ENCODE data around the gene TRIO. TPM values are rescaled to one million over a fixed set of nuclear protein-coding genes. Genes with fewer than 3 reads are reported as not detected.
A peak's percentile ranks its signal among the peaks of the same experiment; 100 is the strongest.

Gene TRIO
- total RNA-seq, 1 donor from 2014 or later: 148 TPM

DNA sequence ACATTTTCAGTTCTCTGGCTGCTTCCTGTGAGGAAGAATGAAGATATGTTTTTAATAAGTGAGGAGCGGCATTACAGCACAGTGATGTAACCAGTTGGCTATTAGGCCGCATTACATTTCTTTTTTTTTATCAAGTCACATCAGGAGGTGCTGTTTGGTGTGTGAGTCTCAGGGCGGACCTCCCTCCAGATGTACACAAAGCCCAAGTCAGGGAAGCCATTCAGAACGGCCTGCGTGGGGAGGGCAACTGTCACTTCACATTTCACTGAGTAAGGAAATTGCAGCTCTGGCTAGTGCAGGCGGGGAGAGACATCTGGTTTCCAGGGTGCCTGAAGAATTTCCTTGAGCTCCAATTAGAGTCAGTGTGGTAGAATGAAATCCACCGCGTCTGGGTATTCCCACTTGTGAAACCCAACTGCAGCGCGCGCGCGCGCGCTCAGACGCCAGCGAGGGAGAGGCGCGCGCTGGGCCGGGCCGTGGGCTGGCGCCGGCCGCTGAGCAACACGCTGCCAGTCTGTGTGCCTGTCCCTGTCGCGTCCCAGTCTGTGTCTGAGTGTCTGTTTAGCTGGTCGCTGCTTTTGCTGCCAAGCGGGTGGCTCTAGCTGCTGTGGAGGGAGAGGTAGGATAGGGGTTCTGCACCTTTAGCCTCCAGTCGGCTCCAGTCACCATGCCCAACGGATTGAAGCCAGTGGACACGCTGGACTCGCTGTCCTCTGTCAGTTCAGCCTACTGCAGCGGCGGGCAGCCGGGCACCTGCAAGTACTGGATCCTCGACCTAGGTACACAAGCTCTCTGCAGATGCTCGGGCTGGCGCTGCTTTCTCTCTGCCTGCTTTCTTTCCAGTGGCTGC is 297.7 kb downstream of the TRIO start:
- Histone ChIP-seq H3K4me1 (peaks cover 10% of the 10 kb centered on the region), H3K27ac (no peak overlapping the region), H3K9me3 (no peaks in the 10 kb centered on the region), H3K36me3 (no peaks in the 10 kb centered on the region), H3K4me3 (peak overlapping the region; percentile 26), H3K27me3 (no peaks in the 10 kb centered on the region)
- intact Hi-C loops (cut with DNase I): no loop called here
- no peak for TF ChIP-seq CTCF (IDR thresholded peaks at IDR 0.05)
- ATAC-seq (peak; percentile 71), DNase-seq (no peak)

- Histone ChIP-seq H3K27ac (no peak overlapping the region), H3K27me3 (no peaks in the 10 kb centered on the region), H3K4me3 (peak overlapping the region; percentile 26), H3K4me1 (peaks cover 11% of the 10 kb centered on the region), H3K36me3 (no peaks in the 10 kb centered on the region), H3K9me3 (no peaks in the 10 kb centered on the region)
- intact Hi-C loops (cut with DNase I): no loop called here
- DNase-seq: no peak
- no peak for ATAC-seq
- no peak for TF ChIP-seq CTCF (IDR thresholded peaks at IDR 0.05)
Observed at GRCh38 chr5:14441641-14442040, 298.5 kb downstream of the TRIO start.

- no peak for TF ChIP-seq CTCF (IDR thresholded peaks at IDR 0.05)
- Histone ChIP-seq H3K27me3 (no peaks in the 10 kb centered on the region), H3K27ac (no peak overlapping the region), H3K4me1 (peaks cover 11% of the 10 kb centered on the region), H3K36me3 (no peaks in the 10 kb centered on the region), H3K9me3 (no peaks in the 10 kb centered on the region), H3K4me3 (no peak overlapping the region)
- intact Hi-C loops (cut with DNase I): no loop called here
- DNase-seq (no peak), ATAC-seq (no peak)
Observed at GRCh38 chr5:14442536-14442935, 299.4 kb downstream of the TRIO start.

- DNase-seq: no peak
- no peak for TF ChIP-seq CTCF (IDR thresholded peaks at IDR 0.05)
- Histone ChIP-seq H3K27ac (no peak overlapping the region), H3K4me3 (no peak overlapping the region), H3K9me3 (no peaks in the 10 kb centered on the region), H3K27me3 (no peaks in the 10 kb centered on the region), H3K36me3 (no peaks in the 10 kb centered on the region), H3K4me1 (peaks cover 18% of the 10 kb centered on the region)
- intact Hi-C loops (cut with DNase I): no loop called here
- no peak for ATAC-seq
Observed at GRCh38 chr5:14443671-14444093, 300.5 kb downstream of the TRIO start.

GRCh38 chr5:14444161-14444560 is 301.0 kb downstream of the TRIO start:
- intact Hi-C loops (cut with DNase I): no loop called here
- no peak for TF ChIP-seq CTCF (IDR thresholded peaks at IDR 0.05)
- peaks cover 21% of the 10 kb centered on the region for H3K4me1 ChIP-seq
- no peaks in the 10 kb centered on the region for H3K36me3 ChIP-seq
- ATAC-seq (no peak), DNase-seq (no peak)
- H3K27me3 ChIP-seq: no peaks in the 10 kb centered on the region
- H3K9me3 ChIP-seq: no peaks in the 10 kb centered on the region
- H3K4me3 ChIP-seq: no peak overlapping the region
- H3K27ac ChIP-seq: no peak overlapping the region

Data from upper lobe of right lung (tissue), 1 donor.